ENCODE measurements around the gene TUBGCP3.
A peak's percentile ranks its signal among the peaks of the same experiment; 100 is the strongest.

The TUBGCP3 gene

DNA sequence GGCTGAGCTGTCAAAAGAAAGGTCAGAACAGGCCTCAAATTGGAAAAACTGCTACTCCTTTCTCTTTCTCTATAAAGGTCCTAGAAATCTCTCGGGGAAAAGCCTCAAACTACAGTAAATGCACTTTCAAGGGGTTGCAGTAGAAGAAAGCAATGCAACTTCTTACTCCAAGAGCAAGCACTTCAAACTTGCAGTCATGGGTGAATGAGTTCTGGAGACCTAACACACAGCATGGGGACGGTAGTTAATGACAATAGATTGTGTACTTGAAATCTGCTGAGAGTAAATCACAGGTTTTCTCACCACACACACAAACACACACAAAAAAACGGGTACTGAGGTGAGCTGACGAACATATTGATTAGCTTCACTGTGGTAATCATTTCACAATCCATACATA is 11.8 kb downstream of the TUBGCP3 start:
- no peak for TF ChIP-seq POLR2A (IDR thresholded peaks at IDR 0.05; ENCODE audit: low read depth, low read length)
- peak; percentile 90 for FAIRE-seq

DNA sequence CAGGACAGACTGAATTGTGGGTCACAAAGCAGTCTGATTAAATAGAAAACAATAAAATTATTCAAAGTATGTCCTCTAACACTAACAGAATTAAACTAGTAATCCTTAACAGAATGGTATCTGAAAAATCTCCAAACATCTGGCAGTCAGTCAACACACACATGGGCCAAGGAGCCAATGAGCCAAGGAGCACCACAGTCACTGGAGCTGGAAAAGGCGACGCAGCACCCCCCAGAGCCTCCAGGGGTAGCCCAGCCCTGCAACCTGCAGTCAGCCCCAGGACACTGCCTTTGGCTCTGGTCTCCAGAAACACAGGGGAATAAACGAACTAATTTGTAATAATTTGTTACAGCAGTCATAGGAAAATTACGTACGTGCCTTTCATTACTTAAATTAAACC is 12.3 kb downstream of the TUBGCP3 start:
- no peak for TF ChIP-seq POLR2A (IDR thresholded peaks at IDR 0.05; ENCODE audit: low read depth, low read length)
- FAIRE-seq (no peak), DNase-seq (ENCODE audit: insufficient read length, low spot score) (no peak)

More for the DNA sequence above, 11.8 kb downstream of the TUBGCP3 start:
- DNase-seq (ENCODE audit: insufficient read length, low spot score) = no peak

DNA sequence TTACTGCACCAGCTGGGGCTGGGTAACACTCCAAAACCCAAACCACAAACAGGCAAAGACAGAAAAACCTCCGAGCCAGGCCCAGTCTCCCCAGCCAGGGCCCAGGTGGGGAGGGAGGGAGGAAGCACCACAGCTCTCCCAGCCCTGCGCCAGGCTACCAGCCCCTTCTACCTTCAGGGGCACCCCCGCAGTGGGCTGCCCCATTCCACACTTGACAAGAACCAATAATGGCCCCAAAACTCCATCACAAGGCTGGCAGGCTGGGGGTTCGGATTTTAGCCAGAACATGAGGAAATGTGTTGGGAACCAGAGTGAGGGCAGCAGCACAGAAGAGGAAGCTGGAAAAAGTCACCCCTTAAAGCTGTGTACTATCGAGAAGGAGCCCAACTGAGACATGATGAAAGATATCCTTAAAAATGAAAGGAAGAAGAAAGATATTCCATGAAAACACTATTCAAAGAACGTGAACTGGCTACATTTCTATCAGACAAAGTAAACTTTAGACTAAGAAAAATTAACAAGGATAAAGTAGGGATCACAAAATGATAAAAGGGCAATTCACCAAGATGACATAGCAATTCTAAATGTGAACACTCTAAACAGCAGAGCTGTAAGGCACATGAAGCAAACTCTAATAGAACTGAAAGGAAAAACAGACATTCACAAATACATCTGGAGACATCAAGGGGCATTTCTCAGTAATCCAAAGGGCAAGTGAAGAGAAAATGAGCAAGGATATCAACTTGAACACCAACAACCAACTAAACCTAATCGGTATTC is 12.9 kb downstream of the TUBGCP3 start:
- TF ChIP-seq POLR2A (IDR thresholded peaks at IDR 0.05; ENCODE audit: low read depth, low read length) = no peak
- DNase-seq (ENCODE audit: insufficient read length, low spot score) (no peak), FAIRE-seq (peak; percentile 88)

DNA sequence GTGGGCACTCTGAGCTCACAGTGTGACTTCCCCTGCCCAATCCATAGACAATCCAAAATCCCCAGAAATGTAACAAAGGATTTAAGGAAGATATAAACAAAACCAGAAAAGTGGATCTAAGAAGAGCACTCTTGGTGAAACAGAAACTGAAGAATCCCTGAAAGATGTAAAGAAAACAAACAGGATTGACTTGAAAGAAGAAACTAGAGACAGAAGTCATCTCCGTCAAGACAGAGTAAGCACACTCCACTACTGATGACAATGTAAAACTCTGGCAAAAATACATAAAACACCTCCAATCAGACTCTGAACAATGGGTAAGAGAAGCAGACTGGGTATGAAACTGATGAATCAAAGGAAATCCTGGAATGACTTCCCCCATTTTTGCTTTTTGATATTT is 13.5 kb downstream of the TUBGCP3 start:
- TF ChIP-seq POLR2A (IDR thresholded peaks at IDR 0.05; ENCODE audit: low read depth, low read length) = no peak
- DNase-seq (ENCODE audit: insufficient read length, low spot score) (no peak), FAIRE-seq (peak; percentile 86)

DNA sequence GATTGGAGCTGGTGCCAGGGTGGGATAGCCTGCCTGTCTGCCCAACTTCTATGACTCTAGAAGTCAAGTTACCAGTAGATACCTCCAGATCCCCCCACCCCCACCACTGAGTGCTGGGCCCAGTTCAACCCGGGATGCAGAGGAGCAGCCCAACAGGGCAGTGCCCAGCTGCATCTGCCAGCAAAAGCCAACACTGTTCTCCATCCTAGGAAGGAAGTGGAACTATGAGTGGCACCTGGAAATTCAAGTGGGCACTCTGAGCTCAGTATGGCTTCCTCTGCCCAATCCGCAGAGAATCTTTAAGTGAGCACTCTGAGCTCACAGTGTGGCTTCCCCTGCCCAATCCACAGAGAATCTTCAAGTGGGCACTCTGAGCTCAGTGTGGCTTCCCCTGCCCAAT is 14.2 kb downstream of the TUBGCP3 start:
- TF ChIP-seq POLR2A (IDR thresholded peaks at IDR 0.05; ENCODE audit: low read depth, low read length) = no peak
- peak; percentile 73 for FAIRE-seq
- no peak for DNase-seq (ENCODE audit: insufficient read length, low spot score)

DNA sequence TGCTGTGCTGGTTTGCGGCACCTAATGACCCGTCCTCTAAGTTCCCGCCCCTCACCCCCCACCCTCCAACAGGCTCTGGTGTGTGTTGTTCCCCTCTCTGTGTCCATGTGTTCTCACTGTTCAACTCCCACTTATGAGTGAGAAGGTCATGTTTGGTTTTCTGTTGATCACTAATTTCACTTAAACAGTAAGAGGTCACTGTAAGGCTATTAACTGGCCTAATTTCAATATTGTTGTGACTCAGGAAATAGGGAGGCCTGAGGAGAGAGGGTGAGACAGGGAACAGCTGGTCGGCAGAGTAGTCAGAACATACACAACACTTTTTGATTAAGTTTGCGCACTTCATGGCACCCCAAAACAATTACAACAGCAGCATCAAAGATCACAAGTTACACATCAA is 15.6 kb downstream of the TUBGCP3 start:
- DNase-seq (ENCODE audit: insufficient read length, low spot score) (no peak), FAIRE-seq (peak; percentile 80)
- no peak for TF ChIP-seq POLR2A (IDR thresholded peaks at IDR 0.05; ENCODE audit: low read depth, low read length)

DNA sequence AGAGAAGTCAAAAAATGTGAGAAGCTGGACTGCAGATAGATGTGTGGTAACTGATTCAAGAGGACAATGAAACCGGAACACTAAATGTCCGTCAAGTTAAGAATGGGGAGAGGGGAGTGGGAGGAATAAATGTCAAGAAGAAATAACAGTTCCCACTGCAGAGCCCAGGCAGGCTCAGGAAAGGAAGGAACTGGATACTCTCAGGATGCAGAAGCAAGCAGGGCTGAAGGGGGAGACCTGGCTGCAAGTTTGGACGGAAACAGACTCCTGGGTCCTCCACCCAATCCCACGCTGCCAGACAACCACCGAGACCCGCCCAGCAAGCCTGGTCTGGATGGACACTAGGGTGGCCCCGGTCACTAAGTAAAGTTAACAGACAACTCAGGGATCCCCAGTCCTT is 18.1 kb downstream of the TUBGCP3 start:
- DNase-seq (ENCODE audit: insufficient read length, low spot score) (no peak), FAIRE-seq (no peak)
- no peak for TF ChIP-seq POLR2A (IDR thresholded peaks at IDR 0.05; ENCODE audit: low read depth, low read length)

DNA sequence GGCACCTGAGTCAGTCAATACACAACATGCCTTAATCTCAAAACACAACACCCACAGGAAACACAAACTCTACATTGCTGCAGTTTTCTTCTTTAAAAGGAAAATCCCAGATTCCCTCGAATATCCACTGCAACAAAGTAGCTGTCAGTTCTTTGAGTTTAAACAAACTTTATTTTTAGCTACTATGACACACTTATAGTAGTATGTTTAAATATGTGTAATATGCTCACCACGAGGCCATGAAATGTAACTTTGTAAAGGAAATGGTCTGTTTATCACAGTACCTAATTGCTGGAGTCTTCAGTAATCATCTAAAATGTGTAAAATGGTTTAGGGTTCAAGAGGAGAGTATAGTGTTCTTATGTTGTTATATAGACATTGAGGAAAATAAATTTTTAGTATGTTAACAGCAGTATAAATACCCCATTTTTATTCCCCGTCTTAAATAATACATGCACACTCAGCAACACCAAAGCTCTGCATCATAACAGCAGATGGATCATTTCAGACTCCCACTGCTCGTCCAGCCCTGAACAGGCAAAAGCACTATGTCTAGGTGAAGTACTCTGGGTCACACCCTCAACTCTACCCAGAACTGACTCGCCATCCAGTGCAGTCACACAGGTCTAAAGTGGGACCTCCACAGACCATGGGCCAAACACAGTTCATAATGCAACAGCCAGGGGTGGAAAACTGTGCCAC is 20.6 kb downstream of the TUBGCP3 start:
- FAIRE-seq = peak; percentile 86
- no peak for DNase-seq (ENCODE audit: insufficient read length, low spot score)

DNA sequence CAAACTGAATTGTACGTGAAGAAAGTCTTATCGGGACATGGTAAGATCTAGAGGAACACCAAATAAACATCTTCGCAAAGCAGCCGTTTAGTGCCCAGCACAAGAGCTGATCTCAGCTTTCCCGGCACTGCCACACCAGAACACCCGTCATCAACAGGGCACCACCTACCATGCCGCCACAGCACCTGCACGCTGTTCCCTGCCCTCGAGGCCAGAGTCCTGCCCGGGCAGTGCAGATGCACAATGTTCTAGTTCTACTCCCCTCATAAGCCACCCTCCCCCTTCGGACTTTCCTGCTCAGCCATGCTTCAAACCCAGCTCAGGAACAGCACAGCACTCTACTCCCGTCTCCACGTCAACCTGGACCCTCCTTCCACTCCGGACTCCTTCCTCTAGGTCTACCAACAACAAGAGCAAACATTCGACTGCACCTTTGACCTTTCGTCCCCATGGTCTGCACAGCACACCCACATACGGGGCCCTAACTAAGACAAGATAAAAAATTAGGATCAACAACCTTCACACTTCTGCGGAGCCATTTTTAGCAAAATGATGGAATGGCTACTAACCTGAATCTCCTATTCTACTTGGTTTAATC is 25.1 kb downstream of the TUBGCP3 start:
- DNase-seq (ENCODE audit: insufficient read length, low spot score) = no peak
- FAIRE-seq = no peak
- no peak for TF ChIP-seq POLR2A (IDR thresholded peaks at IDR 0.05; ENCODE audit: low read depth, low read length)

More for the DNA sequence above, 20.6 kb downstream of the TUBGCP3 start:
- no peak for TF ChIP-seq POLR2A (IDR thresholded peaks at IDR 0.05; ENCODE audit: low read depth, low read length)

DNA sequence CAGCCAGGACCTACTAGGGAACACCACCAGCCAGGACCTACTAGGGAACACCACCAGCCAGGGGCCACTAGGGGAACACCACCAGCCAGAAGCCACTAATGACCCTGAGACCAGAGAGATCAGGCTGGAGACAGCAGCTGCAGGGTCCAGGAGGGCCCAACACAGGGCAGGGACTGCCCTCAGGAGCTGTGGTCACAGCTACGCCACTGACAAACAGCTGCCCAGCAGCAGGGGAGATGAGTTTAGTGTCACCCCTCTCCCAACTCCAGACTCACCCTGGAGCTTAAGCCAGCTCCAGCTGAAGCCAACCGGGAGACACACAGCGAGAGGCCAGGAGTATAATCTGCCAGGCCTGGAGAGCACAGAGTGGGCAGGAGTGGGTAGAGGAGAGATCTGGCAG is 25.7 kb downstream of the TUBGCP3 start:
- FAIRE-seq = peak; percentile 20
- no peak for TF ChIP-seq POLR2A (IDR thresholded peaks at IDR 0.05; ENCODE audit: low read depth, low read length)

DNA sequence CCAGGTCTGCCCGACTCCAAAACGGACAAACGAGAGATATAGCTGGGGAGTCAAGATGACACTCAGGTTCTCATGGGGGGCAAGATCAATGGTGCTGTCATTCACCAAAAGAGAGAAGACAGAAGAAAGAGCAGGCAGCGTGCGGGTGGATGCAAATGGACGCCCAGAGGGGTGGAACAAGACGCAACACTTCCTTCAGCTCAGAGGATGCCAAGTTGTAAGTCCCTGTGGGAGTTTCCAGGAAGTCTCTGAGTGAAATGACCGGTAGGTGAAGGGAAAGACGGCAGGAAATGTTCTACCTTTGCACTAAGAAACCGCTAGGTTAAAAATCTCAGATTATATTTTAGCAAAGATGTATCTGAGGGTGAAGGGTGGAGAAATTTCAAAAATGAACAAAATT is 26.5 kb downstream of the TUBGCP3 start:
- no peak for FAIRE-seq
- TF ChIP-seq POLR2A (IDR thresholded peaks at IDR 0.05; ENCODE audit: low read depth, low read length) = no peak
- DNase-seq (ENCODE audit: insufficient read length, low spot score) = no peak

More for the DNA sequence above, 25.7 kb downstream of the TUBGCP3 start:
- DNase-seq (ENCODE audit: insufficient read length, low spot score) = no peak

DNA sequence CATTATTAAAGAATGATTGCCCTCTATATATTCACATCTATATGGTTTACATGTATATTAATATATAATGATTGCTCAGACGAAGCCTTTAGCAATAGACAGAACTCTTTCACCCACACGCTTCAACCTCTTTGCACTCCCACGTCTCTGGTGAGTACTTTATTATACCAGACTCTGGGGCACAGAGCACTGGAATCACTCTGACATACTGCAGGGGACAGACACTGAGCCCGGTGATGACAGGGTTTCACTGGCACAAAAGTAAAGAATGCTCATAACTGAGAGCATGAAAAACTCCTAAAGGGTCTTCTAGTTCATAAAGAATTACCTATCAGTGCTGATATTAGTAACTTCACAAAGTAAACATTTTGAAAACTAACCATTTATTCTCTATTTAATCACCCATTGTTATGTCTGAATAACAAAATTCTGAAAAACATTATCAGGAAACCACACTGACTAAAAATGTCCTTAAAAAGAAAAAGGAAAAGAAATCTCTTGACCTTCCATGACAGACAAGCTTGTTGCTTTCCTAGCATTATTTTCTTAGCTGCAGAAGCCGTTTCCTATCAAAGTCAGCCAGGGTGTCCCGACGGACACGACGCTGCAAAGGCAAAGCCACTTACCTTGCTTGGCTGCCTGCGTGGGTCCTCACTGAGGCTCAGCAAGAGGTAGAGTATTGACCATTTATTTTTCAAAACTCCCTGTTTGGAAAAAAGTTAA is 29.1 kb downstream of the TUBGCP3 start:
- DNase-seq (ENCODE audit: insufficient read length, low spot score) = no peak
- no peak for TF ChIP-seq POLR2A (IDR thresholded peaks at IDR 0.05; ENCODE audit: low read depth, low read length)
- FAIRE-seq = peak; percentile 50

DNA sequence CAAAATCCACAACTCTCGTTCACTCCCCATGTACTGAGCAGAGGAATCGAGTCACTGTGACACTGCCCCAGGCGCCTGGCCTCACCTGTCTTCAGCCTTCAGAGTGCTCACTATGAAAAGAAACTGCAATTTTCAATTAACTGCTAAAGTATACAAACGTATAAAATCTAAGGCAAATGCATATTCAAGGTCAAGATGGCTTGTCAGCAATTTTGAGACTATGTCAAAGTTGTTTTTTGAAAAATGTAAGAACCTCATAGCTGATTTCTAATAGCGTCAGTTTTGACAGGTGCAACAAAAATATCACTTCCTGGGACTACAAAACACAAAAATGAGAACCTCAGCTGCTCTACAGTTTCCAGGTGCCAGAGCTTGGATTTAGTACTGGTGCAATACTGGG is 31.4 kb downstream of the TUBGCP3 start:
- no peak for FAIRE-seq
- no peak for DNase-seq (ENCODE audit: insufficient read length, low spot score)
- no peak for TF ChIP-seq POLR2A (IDR thresholded peaks at IDR 0.05; ENCODE audit: low read depth, low read length)

All from H54 (cell line).